ENCODE measurements around the gene MRPS34.

MRPS34 gene

DNA sequence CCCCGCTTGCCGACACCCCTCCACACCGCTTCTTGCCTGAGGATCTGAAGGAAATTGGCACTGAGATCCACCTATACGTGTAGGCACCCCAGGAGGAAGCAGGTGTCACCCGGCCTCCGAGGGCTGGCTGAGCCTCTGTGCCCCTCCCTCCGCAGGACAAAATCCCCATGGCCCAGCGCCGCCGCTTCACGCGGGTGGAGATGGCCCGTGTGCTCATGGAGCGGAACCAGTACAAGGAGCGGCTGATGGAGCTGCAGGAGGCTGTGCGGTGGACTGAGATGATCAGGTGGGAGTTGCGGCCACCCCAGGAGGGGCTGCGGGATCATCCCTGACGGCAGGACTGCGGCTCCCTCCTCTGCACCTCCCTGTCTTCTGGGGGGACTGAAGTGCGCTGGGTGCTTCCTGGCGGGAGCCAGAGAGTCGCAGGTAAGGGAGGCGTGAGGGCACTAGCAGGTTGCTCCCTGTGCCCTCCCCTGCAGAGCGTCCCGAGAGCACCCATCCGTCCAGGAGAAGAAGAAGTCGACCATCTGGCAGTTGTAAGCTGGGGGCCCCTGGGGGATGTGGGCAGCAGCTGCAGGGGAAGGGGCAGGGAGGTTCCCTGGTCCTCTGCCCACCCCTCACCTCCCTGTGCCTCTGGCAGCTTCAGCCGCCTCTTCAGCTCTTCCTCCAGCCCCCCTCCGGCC is 10.6 kb downstream of the MRPS34 start:
- no peak overlapping the region for H3K4me2 ChIP-seq
- H3K4me1 ChIP-seq (ENCODE audit: low read depth, poor library complexity, severe bottlenecking) = no peaks in the 10 kb centered on the region
- H3K9ac ChIP-seq = no peak overlapping the region
- no peak overlapping the region for H3K27ac ChIP-seq
- no peaks in the 10 kb centered on the region for H4K20me1 ChIP-seq (ENCODE audit: insufficient read depth)
- H3K27me3 ChIP-seq (ENCODE audit: insufficient read depth, low read depth) = no peaks in the 10 kb centered on the region
- H3K4me3 ChIP-seq (IDR thresholded peaks at IDR 0.05; ENCODE audit: insufficient read depth, low read depth, low read length) = no peak overlapping the region
- TF ChIP-seq, protein P1, sequence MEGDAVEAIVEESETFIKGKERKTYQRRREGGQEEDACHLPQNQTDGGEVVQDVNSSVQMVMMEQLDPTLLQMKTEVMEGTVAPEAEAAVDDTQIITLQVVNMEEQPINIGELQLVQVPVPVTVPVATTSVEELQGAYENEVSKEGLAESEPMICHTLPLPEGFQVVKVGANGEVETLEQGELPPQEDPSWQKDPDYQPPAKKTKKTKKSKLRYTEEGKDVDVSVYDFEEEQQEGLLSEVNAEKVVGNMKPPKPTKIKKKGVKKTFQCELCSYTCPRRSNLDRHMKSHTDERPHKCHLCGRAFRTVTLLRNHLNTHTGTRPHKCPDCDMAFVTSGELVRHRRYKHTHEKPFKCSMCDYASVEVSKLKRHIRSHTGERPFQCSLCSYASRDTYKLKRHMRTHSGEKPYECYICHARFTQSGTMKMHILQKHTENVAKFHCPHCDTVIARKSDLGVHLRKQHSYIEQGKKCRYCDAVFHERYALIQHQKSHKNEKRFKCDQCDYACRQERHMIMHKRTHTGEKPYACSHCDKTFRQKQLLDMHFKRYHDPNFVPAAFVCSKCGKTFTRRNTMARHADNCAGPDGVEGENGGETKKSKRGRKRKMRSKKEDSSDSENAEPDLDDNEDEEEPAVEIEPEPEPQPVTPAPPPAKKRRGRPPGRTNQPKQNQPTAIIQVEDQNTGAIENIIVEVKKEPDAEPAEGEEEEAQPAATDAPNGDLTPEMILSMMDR (conservative IDR thresholded peaks at IDR 0.05; ENCODE audit: low read depth, low read length) = no peak
- no peaks in the 10 kb centered on the region for H3K36me3 ChIP-seq (ENCODE audit: insufficient read depth)
- H3K79me2 ChIP-seq (ENCODE audit: insufficient read depth, low read depth) = no peaks in the 10 kb centered on the region
- no peak overlapping the region for H2AFZ ChIP-seq (ENCODE audit: low read depth)

DNA sequence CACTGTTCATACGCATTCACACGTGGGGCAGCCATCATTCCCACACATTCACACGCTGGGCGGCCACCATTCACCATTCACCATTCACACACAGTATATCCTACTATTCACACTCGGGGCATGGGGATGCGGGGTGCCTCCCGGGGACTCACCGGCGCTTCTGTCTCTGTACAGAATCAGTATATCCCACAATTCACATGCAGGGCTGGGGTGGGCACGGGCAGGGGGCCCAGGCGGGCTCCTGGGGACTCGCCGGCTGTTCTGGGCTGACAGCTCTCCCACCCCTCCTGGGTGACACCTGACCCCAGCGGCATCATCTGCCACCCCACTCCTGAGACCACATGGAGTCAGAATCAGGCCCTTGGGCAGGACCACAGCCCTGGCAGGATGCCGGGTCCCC is 11.2 kb downstream of the MRPS34 start:
- H3K36me3 ChIP-seq (ENCODE audit: insufficient read depth) = no peaks in the 10 kb centered on the region

DNA sequence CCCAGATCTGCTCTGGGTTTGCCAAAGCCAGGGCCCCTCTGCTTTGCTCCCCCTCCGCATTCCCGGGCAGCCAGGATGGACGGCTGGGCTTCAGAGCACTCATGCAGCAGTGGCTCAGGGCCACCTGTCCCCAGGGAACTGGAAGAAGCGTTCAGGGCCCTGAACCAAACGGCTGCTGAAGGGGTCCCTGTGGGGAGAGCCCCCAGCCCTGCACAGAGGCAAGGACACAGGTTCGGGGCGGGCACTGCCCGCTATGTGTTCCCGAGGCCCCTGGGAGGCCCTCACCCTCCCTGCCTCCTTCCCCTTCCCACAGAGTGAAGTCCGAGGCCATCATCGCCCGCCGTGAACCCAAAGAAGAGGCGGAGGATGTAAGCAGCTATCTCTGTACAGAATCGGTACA is 12.0 kb downstream of the MRPS34 start:
- H3K4me2 ChIP-seq = no peak overlapping the region

More for the DNA sequence above, 11.2 kb downstream of the MRPS34 start:
- no peak overlapping the region for H3K9ac ChIP-seq
- no peak overlapping the region for H3K27ac ChIP-seq
- no peaks in the 10 kb centered on the region for H4K20me1 ChIP-seq (ENCODE audit: insufficient read depth)
- TF ChIP-seq, protein P1 (conservative IDR thresholded peaks at IDR 0.05; ENCODE audit: low read depth, low read length) = no peak
- no peaks in the 10 kb centered on the region for H3K79me2 ChIP-seq (ENCODE audit: insufficient read depth, low read depth)
- H3K27me3 ChIP-seq (ENCODE audit: insufficient read depth, low read depth) = no peaks in the 10 kb centered on the region
- no peak overlapping the region for H3K4me3 ChIP-seq (IDR thresholded peaks at IDR 0.05; ENCODE audit: insufficient read depth, low read depth, low read length)
- H3K4me1 ChIP-seq (ENCODE audit: low read depth, poor library complexity, severe bottlenecking) = no peaks in the 10 kb centered on the region
- no peak overlapping the region for H2AFZ ChIP-seq (ENCODE audit: low read depth)
- H3K4me2 ChIP-seq = no peak overlapping the region

DNA sequence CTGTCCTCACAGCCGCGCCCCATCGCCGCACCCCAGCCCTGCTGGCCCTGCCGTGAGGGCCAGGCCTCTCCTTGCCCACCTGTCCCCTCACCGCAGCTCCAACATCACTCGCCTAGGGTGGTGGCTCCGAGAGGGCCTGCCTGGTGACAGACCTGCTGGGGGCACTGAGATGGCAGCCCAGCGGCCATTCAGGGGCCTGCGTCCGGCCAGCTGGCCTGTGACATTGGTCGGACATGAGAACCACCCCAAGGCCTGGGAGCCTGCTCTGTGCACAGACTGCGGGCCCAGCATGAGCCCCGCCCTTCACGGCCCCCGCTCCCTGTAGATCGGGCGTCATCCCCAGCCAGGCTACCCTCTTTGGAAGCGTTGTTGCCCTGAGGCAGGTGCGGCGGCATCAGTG is 13.4 kb downstream of the MRPS34 start:
- H3K79me2 ChIP-seq (ENCODE audit: insufficient read depth, low read depth) = no peaks in the 10 kb centered on the region
- no peaks in the 10 kb centered on the region for H3K27me3 ChIP-seq (ENCODE audit: insufficient read depth, low read depth)
- H2AFZ ChIP-seq (ENCODE audit: low read depth) = no peak overlapping the region
- no peak overlapping the region for H3K4me3 ChIP-seq (IDR thresholded peaks at IDR 0.05; ENCODE audit: insufficient read depth, low read depth, low read length)
- H4K20me1 ChIP-seq (ENCODE audit: insufficient read depth) = no peaks in the 10 kb centered on the region
- no peaks in the 10 kb centered on the region for H3K36me3 ChIP-seq (ENCODE audit: insufficient read depth)
- H3K4me1 ChIP-seq (ENCODE audit: low read depth, poor library complexity, severe bottlenecking) = no peaks in the 10 kb centered on the region
- TF ChIP-seq, protein P1 (conservative IDR thresholded peaks at IDR 0.05; ENCODE audit: low read depth, low read length) = no peak
- no peak overlapping the region for H3K4me2 ChIP-seq
- no peak overlapping the region for H3K27ac ChIP-seq
- no peak overlapping the region for H3K9ac ChIP-seq

More for the DNA sequence above, 12.0 kb downstream of the MRPS34 start:
- H3K9ac ChIP-seq = no peak overlapping the region
- no peak overlapping the region for H2AFZ ChIP-seq (ENCODE audit: low read depth)
- TF ChIP-seq, protein P1 (conservative IDR thresholded peaks at IDR 0.05; ENCODE audit: low read depth, low read length) = no peak
- no peaks in the 10 kb centered on the region for H3K36me3 ChIP-seq (ENCODE audit: insufficient read depth)
- no peaks in the 10 kb centered on the region for H4K20me1 ChIP-seq (ENCODE audit: insufficient read depth)
- H3K4me3 ChIP-seq (IDR thresholded peaks at IDR 0.05; ENCODE audit: insufficient read depth, low read depth, low read length) = no peak overlapping the region
- H3K79me2 ChIP-seq (ENCODE audit: insufficient read depth, low read depth) = no peaks in the 10 kb centered on the region
- no peaks in the 10 kb centered on the region for H3K4me1 ChIP-seq (ENCODE audit: low read depth, poor library complexity, severe bottlenecking)
- H3K27ac ChIP-seq = no peak overlapping the region
- H3K27me3 ChIP-seq (ENCODE audit: insufficient read depth, low read depth) = no peaks in the 10 kb centered on the region
